Measurements from ENCODE around the gene LIN52. TPM values are rescaled to one million over a fixed set of nuclear protein-coding genes. Genes with fewer than 3 reads are reported as not detected.

Gene LIN52
- total and polyA plus RNA-seq, 4 donors, result 16.1 to 20.8 (median 19.6) TPM

DNA sequence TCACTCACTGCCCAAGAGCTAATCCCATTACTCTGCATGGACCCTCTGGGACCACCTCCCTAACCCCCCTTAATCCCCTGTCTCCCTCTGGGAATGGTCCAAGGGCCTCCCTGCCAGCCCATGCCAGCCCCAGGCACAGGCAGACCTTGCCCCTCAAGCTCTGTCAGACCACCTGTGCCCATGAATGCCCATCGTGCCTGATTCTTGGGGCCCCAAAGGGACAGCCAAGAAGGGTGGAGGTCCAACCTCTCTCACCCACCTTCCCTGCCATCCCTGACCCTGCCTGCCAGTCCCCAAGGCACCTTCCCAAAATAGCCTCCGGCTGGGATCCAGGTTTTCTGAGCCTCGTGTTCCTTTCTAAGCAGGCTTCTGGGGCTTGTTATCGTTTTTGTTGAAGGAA lies 133.7 kb downstream of the LIN52 start:
- no peak overlapping the region for H3K27ac ChIP-seq (ENCODE audit: low read depth, low read length)
- H3K9me3 ChIP-seq (ENCODE audit: control insufficient read depth, insufficient read depth, low read length), result no peaks in the 10 kb centered on the region
- WGBS (ENCODE audit: insufficient coverage), result 62% methylated on average over 4 of the region's 4 CpGs
- peaks cover 75% of the 10 kb centered on the region for H3K27me3 ChIP-seq (ENCODE audit: control insufficient read depth, insufficient read depth, low read length)
- no peak overlapping the region for H3K4me3 ChIP-seq (ENCODE audit: low read depth, low read length)
- H3K4me1 ChIP-seq (ENCODE audit: control insufficient read depth, insufficient read depth, low read length), result peaks cover 9% of the 10 kb centered on the region
- no peak for DNase-seq (ENCODE audit: low read depth in 4 of 6, low spot score in 6 of 6)
- H3K36me3 ChIP-seq (ENCODE audit: control insufficient read depth, insufficient read depth, low read length), result no peaks in the 10 kb centered on the region

DNA sequence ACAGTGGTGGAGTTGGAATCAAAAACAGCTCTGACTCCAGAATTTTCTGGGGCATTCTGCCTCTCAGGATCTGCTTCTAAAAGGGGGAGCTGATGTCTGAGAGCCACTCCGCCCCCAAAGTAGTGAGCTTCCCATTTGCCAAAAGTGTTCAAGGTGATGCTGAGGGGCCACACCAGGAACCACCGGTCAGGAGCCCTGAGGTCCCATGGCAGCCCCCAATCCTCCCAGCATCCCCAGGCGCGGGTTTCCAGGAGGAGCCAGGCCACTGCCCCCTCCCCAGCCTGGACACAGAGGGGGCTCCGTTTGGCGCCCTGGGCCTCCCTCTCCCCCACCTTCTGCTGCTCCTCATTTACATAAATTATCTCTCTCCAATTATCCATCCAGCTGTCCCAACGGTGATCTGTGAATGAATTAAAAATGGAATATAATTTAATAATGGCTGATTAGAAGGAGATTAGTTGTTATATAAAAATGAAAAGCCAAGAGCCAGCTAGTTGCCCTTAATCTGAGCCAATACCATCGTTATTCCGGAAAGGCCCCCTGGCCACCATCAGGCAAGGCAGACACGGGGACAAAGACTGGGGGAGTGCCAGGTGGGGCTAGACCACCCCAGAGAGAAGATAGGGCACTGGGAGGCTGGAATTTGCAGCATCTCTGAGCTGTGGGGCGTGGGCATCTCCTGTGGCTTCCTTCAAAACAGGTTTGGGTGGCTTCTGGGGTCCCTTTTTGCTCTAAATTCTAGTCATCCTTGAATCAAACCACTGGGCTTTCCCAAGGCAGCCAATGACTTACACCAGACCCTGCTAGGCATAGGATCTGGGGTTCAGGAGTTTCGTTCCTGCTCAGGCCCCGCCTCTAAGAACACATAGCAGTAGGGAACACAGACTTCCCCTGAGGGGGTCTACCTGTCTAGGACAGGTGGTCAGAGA lies 134.8 kb downstream of the LIN52 start:
- H3K36me3 ChIP-seq (ENCODE audit: control insufficient read depth, insufficient read depth, low read length), result no peaks in the 10 kb centered on the region
- peaks cover 9% of the 10 kb centered on the region for H3K4me1 ChIP-seq (ENCODE audit: control insufficient read depth, insufficient read depth, low read length)
- H3K27me3 ChIP-seq (ENCODE audit: control insufficient read depth, insufficient read depth, low read length), result peaks cover 72% of the 10 kb centered on the region
- no peaks in the 10 kb centered on the region for H3K9me3 ChIP-seq (ENCODE audit: control insufficient read depth, insufficient read depth, low read length)
- no peak for DNase-seq (ENCODE audit: low read depth in 4 of 6, low spot score in 6 of 6)
- no peak overlapping the region for H3K4me3 ChIP-seq (ENCODE audit: low read depth, low read length)
- no peak overlapping the region for H3K27ac ChIP-seq (ENCODE audit: low read depth, low read length)
- WGBS (ENCODE audit: insufficient coverage), result 73% methylated on average over 8 of the region's 13 CpGs

DNA sequence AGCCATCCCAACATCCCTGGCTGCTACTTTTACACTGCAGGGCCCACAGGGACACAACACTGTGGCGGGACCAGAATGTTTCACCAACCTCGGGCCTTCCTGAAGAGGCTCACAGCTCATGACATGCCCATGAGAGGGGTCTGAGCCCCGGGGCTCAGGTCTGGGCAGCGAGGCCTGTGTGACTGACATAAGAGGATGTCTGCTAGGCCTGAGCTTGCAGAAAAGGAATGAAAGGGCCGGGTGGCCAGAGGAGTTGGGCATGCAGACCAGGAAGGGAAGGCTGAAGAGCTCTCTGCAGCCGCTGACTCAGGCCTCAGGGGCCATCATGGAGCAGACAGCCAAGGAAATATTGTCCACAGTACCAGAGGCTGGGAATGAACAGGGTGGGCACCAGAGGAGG lies 136.2 kb downstream of the LIN52 start:
- Histone ChIP-seq H3K9me3 (ENCODE audit: control insufficient read depth, insufficient read depth, low read length) (no peaks in the 10 kb centered on the region), H3K27me3 (ENCODE audit: control insufficient read depth, insufficient read depth, low read length) (peaks cover 68% of the 10 kb centered on the region), H3K4me1 (ENCODE audit: control insufficient read depth, insufficient read depth, low read length) (peaks cover 9% of the 10 kb centered on the region), H3K36me3 (ENCODE audit: control insufficient read depth, insufficient read depth, low read length) (no peaks in the 10 kb centered on the region), H3K27ac (ENCODE audit: low read depth, low read length) (no peak overlapping the region), H3K4me3 (ENCODE audit: low read depth, low read length) (no peak overlapping the region)
- DNase-seq (ENCODE audit: low read depth in 4 of 6, low spot score in 6 of 6), result no peak
- WGBS (ENCODE audit: insufficient coverage), result 92% methylated on average over 6 of the region's 6 CpGs

DNA sequence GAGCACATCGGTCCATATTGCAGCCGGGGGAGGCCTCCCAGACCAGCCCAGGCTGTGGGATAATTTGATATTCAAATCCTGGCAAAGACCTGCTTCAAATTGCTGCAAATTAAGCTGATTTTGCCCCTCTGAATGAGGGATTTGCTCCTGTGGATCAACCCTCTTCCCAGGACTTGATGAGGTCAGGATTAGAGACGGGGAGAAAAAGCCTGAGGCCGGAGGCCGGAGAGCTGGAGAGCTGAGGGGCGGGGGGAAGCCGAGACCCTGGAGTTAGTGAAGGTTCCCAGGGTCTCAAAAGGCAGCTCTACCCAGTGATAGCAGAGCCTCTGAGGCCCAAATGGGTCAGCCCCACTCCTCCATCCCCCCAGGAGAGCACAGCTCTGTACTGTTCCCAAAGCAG lies 137.0 kb downstream of the LIN52 start:
- DNase-seq (ENCODE audit: low read depth in 4 of 6, low spot score in 6 of 6), result no peak
- Histone ChIP-seq H3K36me3 (ENCODE audit: control insufficient read depth, insufficient read depth, low read length) (no peaks in the 10 kb centered on the region), H3K9me3 (ENCODE audit: control insufficient read depth, insufficient read depth, low read length) (no peaks in the 10 kb centered on the region), H3K4me3 (ENCODE audit: low read depth, low read length) (no peak overlapping the region), H3K27ac (ENCODE audit: low read depth, low read length) (no peak overlapping the region), H3K4me1 (ENCODE audit: control insufficient read depth, insufficient read depth, low read length) (peaks cover 9% of the 10 kb centered on the region), H3K27me3 (ENCODE audit: control insufficient read depth, insufficient read depth, low read length) (peaks cover 67% of the 10 kb centered on the region)
- 90% methylated on average over 7 of the region's 7 CpGs for WGBS (ENCODE audit: insufficient coverage)

DNA sequence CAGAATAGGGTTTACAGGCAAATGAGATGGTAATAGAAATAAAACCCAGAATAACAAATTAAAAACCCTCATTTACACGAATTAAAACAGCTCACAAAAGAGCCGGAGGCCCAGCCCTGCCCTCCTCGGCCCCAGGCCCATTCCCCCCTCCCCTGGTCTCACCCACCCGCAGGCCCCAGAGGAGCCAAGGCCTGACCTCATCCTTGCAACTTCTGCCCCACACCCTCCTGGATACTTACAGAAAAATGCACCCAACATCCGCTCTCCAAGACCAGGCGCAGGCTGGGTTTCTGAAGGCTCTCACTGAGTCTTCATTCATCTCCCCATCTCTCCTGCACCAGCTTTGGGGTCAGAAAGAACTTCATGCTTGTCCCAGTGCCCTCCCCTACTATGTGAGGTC lies 138.3 kb downstream of the LIN52 start:
- Histone ChIP-seq H3K27me3 (ENCODE audit: control insufficient read depth, insufficient read depth, low read length) (peaks cover 63% of the 10 kb centered on the region), H3K36me3 (ENCODE audit: control insufficient read depth, insufficient read depth, low read length) (no peaks in the 10 kb centered on the region), H3K27ac (ENCODE audit: low read depth, low read length) (no peak overlapping the region), H3K9me3 (ENCODE audit: control insufficient read depth, insufficient read depth, low read length) (no peaks in the 10 kb centered on the region), H3K4me1 (ENCODE audit: control insufficient read depth, insufficient read depth, low read length) (peaks cover 2% of the 10 kb centered on the region), H3K4me3 (ENCODE audit: low read depth, low read length) (no peak overlapping the region)
- WGBS (ENCODE audit: insufficient coverage), result 67% methylated on average over 6 of the region's 6 CpGs
- DNase-seq (ENCODE audit: low read depth in 4 of 6, low spot score in 6 of 6), result no peak

DNA sequence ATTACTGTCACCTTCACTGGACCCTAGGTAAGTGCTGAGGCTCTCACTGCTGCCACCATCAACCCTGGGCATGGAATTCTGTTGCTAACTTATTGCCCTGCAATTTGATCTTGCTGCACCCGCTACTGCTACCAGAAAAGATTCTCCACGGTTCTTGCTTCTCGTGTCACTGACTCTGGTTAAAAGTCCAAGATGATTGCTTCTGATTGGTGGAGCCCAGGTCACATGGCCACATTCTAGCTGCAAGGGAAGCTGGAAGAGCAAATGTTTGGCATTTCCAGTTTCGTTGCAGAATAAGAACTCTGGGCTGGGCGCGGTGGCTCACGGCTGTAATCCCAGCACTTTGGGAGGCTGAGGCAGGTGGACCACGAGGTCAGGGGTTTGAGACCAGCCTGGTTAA lies 147.0 kb downstream of the LIN52 start:
- peaks cover 49% of the 10 kb centered on the region for H3K27me3 ChIP-seq (ENCODE audit: control insufficient read depth, insufficient read depth, low read length)
- no peak overlapping the region for H3K27ac ChIP-seq (ENCODE audit: low read depth, low read length)
- DNase-seq (ENCODE audit: low read depth in 4 of 6, low spot score in 6 of 6), result no peak
- no peaks in the 10 kb centered on the region for H3K4me1 ChIP-seq (ENCODE audit: control insufficient read depth, insufficient read depth, low read length)
- no peaks in the 10 kb centered on the region for H3K36me3 ChIP-seq (ENCODE audit: control insufficient read depth, insufficient read depth, low read length)
- WGBS (ENCODE audit: insufficient coverage), result 93% methylated on average over 7 of the region's 8 CpGs
- H3K4me3 ChIP-seq (ENCODE audit: low read depth, low read length), result no peak overlapping the region
- H3K9me3 ChIP-seq (ENCODE audit: control insufficient read depth, insufficient read depth, low read length), result peaks cover 1% of the 10 kb centered on the region

- DNase-seq (ENCODE audit: low read depth in 4 of 6, low spot score in 6 of 6), result no peak
- WGBS (ENCODE audit: insufficient coverage), result 56% methylated on average over 3 of the region's 4 CpGs
- H3K4me3 ChIP-seq (ENCODE audit: low read depth, low read length), result no peak overlapping the region
- H3K36me3 ChIP-seq (ENCODE audit: control insufficient read depth, insufficient read depth, low read length), result no peaks in the 10 kb centered on the region
- H3K27me3 ChIP-seq (ENCODE audit: control insufficient read depth, insufficient read depth, low read length), result peaks cover 66% of the 10 kb centered on the region
- H3K27ac ChIP-seq (ENCODE audit: low read depth, low read length), result no peak overlapping the region
- peaks cover 1% of the 10 kb centered on the region for H3K9me3 ChIP-seq (ENCODE audit: control insufficient read depth, insufficient read depth, low read length)
- peaks cover 6% of the 10 kb centered on the region for H3K4me1 ChIP-seq (ENCODE audit: control insufficient read depth, insufficient read depth, low read length)
Observed at GRCh38 chr14:74235017-74235416, 150.3 kb downstream of the LIN52 start.

DNA sequence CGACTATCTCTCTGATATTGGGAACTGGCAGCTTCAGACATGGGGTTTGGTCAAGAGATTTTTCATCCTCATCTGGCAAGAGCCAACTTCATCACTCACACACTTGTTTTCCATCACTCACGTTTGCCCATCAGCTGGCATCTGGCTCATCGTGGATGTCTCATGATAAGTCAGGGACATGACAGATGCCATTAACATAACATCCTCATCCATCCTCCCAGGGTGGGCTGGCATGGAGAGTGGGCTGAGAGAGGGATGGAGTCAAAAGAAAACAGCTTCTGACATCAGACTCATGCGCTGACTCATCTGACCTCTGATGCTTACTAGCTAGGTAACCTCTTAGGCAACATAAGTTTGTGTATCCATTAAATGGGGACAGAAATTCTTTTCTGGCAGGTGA lies 152.7 kb downstream of the LIN52 start:
- Histone ChIP-seq H3K27ac (ENCODE audit: low read depth, low read length) (no peak overlapping the region), H3K27me3 (ENCODE audit: control insufficient read depth, insufficient read depth, low read length) (peaks cover 75% of the 10 kb centered on the region), H3K4me1 (ENCODE audit: control insufficient read depth, insufficient read depth, low read length) (peaks cover 22% of the 10 kb centered on the region), H3K4me3 (ENCODE audit: low read depth, low read length) (no peak overlapping the region), H3K9me3 (ENCODE audit: control insufficient read depth, insufficient read depth, low read length) (no peaks in the 10 kb centered on the region), H3K36me3 (ENCODE audit: control insufficient read depth, insufficient read depth, low read length) (no peaks in the 10 kb centered on the region)
- 100% methylated on average over 1 of the region's 4 CpGs for WGBS (ENCODE audit: insufficient coverage)
- DNase-seq (ENCODE audit: low read depth in 4 of 6, low spot score in 6 of 6), result no peak

GRCh38 chr14:74238974-74239847 lies 154.5 kb downstream of the LIN52 start, which contains the start of gene VSX2:
Gene VSX2 (plus strand): TSS chr14:74239449. CDS start chr14:74239562, 113 bp downstream.
- Histone ChIP-seq H3K36me3 (ENCODE audit: control insufficient read depth, insufficient read depth, low read length) (no peaks in the 10 kb centered on the region), H3K4me1 (ENCODE audit: control insufficient read depth, insufficient read depth, low read length) (peaks cover 22% of the 10 kb centered on the region), H3K27ac (ENCODE audit: low read depth, low read length) (no peak within 1 kb of the TSS), H3K4me3 (ENCODE audit: low read depth, low read length) (peak within 1 kb of the TSS; percentile 2), H3K9me3 (ENCODE audit: control insufficient read depth, insufficient read depth, low read length) (no peaks in the 10 kb centered on the region), H3K27me3 (ENCODE audit: control insufficient read depth, insufficient read depth, low read length) (peaks cover 87% of the 10 kb centered on the region)
- 2% methylated on average over 36 of the region's 40 CpGs for WGBS (ENCODE audit: insufficient coverage)
- no peak for DNase-seq (ENCODE audit: low read depth in 4 of 6, low spot score in 6 of 6)

Data from spinal cord (tissue), 10 donors.